ENCODE measurements around the gene HECW1.

HECW1 gene

DNA sequence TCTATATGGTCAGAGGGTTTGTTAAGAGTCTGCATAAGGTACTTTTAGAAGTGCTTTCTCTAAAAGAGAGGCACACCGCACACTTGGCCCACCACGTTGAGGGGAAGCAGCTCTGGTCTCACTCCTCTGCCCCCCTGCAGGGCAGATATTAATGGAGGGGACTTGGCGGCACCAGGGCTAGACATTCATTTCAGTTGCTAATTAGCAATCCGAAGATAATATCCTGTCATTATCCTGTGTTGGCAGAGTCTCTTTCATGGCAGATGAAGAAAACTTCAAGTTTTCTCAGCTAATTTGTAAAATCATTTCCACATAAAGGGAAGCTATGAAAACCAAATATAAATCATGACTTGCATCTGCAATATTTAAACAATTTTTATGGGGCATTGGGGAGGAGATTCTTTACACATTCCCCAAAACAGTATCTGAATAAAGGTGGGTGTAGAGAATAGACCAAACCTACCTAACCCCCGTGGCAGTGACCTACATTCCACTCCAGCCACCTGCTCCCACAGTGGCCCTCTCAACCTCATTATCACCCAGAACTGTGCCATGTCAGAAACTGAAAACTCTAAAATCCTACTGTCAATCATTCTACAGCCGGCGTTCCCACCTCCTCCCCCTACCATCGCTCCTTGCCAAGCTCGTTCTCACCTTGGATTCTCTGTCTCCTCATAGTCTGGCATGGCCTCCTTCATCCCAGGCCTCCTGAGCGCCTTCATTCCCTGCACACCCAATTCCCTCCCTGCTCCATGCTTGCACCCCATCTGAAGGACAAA is 416.3 kb downstream of the HECW1 start:
- in situ Hi-C loops (cut with MboI; ENCODE audit: low sequenced_read_pairs), result no loop called here

DNA sequence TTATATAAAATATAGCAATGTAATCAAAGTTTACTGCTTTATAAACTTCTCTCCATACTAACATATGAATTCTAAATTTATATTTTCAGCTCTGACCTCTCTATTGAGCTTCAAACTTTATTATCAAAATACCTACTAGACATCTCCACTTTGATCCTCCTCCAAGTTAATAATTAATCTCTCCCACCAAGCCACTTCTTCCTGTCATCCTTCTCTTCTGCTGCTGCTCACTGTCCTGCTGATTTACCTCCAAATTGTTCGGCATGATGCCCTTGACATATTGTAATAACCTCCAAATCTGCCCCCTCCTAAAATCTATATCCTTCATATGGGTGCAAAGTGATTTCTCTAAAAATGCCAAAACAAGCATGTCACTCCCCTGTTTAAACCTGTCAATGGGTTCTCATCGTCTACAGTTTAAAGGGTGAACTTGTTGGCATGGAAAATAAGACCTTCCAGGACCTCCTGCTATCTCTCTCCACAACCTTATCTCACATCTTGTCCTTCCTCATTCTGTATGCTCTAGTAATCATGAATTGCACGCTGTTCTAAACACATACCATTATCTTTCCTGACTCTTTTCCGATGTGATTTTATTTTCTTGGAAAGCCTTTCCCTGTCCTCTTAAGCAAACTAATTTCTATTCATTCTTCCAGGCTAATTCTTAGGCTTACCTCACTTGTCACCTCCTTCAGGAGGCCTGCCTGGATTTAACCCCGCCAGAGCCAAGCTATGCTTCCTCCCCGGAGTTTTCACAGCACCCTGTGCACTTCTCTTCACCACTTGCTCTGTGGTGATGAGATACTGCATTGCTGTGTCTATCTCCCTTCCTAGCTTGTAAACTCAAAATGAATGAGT is 418.3 kb downstream of the HECW1 start:
- no peak for DNase-seq (ENCODE audit: low spot score in 2 of 2)
- H3K4me1 ChIP-seq, result no peaks in the 10 kb centered on the region
- H3K4me3 ChIP-seq, result no peak overlapping the region
- in situ Hi-C loops (cut with MboI; ENCODE audit: low sequenced_read_pairs), result no loop called here
- no peaks in the 10 kb centered on the region for H3K36me3 ChIP-seq (replicated peaks)
- 0 out of 2 replicates have a peak, but pooled peaks cover 5% of the 10 kb centered on the region for H3K27me3 ChIP-seq (ENCODE audit: low read depth)
- no peaks in the 10 kb centered on the region for H3K9me3 ChIP-seq

More for the DNA sequence above, 416.3 kb downstream of the HECW1 start:
- no peaks in the 10 kb centered on the region for H3K9me3 ChIP-seq
- no peaks in the 10 kb centered on the region for H3K27me3 ChIP-seq (ENCODE audit: low read depth)
- H3K36me3 ChIP-seq (replicated peaks), result no peaks in the 10 kb centered on the region
- no peaks in the 10 kb centered on the region for H3K4me1 ChIP-seq
- H3K4me3 ChIP-seq, result no peak overlapping the region
- no peak for DNase-seq (ENCODE audit: low spot score in 2 of 2)

DNA sequence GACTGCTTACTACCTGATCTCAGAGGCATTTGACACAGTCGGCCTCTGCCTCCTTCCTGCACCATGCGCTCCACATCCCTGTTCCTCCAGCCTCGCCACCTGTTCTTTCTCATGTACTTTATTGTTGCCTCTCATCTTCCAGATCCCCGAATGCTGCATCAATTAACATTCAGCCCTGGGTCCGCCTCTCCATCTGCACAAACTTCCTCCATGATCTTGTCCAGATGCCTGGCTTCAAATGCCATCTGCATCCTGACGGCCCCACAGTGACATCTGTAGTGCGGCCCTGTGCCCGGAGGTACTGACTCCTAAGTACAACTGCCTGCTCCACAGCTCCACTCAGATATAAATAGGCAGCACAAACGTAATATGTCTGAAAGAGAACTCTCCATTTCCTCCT is 419.3 kb downstream of the HECW1 start:
- no peaks in the 10 kb centered on the region for H3K9me3 ChIP-seq
- DNase-seq (ENCODE audit: low spot score in 2 of 2), result no peak
- in situ Hi-C loops (cut with MboI; ENCODE audit: low sequenced_read_pairs), result no loop called here
- 0 out of 2 replicates have a peak, but pooled peaks cover 5% of the 10 kb centered on the region for H3K27me3 ChIP-seq (ENCODE audit: low read depth)
- H3K4me1 ChIP-seq, result no peaks in the 10 kb centered on the region
- H3K4me3 ChIP-seq, result no peak overlapping the region
- no peaks in the 10 kb centered on the region for H3K36me3 ChIP-seq (replicated peaks)

DNA sequence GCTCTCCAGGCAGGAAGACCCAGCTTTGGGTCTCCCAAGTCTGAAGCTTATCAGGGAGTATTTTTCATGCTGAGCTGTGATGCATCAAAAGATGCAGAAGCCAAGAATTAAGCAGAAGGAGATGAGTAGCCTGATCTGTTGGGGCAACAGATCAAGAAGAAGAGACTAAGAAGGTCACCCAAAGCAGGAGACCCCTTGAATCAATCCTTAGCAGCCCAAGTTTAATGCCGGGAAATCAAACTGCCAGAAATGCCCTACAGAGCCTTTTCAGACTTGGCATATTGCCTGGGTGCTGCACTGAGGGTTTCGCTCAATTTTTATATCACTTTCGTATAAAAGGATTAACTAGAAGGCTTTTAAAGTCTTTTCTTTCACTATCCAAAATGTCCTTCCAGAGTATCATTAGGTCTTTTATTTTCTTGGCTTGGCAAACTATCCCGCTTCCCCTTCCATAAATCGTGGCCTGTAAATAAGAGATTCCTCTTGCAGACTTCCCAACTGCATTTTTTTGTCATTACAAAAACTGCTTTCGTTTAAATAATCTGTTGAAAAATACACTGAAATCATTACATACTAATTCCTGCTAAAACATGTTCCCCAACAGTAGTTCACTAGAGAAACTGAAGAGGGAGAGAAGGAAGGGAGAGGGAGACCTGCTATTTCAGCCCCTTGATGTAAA is 421.5 kb downstream of the HECW1 start:
- Histone ChIP-seq H3K9me3 (no peaks in the 10 kb centered on the region), H3K4me3 (no peak overlapping the region), H3K4me1 (no peaks in the 10 kb centered on the region), H3K36me3 (replicated peaks) (no peaks in the 10 kb centered on the region), H3K27me3 (ENCODE audit: low read depth) (0 out of 2 replicates have a peak, but pooled peaks cover 5% of the 10 kb centered on the region)
- no peak for DNase-seq (ENCODE audit: low spot score in 2 of 2)
- in situ Hi-C loops (cut with MboI; ENCODE audit: low sequenced_read_pairs), result no loop called here

DNA sequence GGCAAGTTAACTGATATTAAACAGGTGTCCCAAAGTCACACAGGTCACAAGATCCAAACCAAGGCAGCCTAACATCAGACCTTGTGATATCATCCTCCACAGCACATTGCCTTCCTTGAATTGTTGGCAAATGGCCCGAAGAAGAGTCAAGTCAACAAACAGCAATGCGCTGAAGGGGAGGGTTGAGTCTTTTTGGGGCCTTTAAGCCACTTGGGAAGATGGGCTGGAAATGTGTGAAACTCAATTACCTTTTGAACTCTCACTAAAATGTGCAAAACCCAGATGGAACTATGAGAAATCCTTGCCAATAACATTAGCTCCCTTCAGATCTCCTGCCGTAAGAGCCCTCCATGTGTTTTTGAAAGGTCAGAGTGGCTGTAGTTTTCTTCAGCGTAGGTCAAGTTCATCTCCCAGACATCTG is 422.6 kb downstream of the HECW1 start:
- Histone ChIP-seq H3K9me3 (no peaks in the 10 kb centered on the region), H3K4me3 (no peak overlapping the region), H3K27me3 (ENCODE audit: low read depth) (0 out of 2 replicates have a peak, but pooled peaks cover 5% of the 10 kb centered on the region), H3K4me1 (no peaks in the 10 kb centered on the region), H3K36me3 (replicated peaks) (no peaks in the 10 kb centered on the region)
- no peak for DNase-seq (ENCODE audit: low spot score in 2 of 2)
- in situ Hi-C loops (cut with MboI; ENCODE audit: low sequenced_read_pairs), result no loop called here

DNA sequence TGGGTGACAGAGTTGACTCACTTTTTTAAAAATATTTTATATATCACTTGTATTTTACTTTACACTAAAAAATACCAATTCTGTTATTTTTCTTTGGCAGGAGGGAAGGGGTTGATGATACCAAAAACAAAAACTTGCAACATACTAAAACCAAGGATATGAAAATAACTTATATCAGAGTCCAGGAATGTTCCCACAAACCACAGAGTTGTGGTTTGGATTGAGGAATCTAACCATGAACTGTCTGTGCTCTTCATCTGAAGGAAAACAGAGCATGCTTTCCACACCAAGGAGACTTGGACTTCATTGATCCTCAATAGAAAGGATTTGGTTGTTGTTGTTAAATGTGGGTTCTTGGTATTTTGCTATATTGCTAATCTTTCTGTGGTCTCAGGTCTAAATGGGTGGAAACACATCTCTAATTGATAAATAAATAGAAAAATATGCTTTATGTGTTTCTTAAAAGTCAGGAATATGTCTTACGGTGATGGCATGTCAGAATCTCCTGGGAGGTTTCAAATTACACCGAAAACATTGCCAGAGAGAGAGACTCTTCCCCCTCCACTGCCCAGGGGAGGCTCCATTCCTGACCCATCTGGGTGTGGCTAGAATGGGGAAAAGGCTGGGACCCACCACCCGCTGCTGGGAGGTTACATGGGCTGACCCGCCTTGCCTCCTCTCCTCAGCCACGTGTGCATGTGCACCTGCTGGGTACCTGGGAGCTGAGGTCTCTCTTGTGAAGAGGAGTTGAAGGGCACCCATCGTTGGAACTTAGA is 423.6 kb downstream of the HECW1 start:
- H3K27me3 ChIP-seq (ENCODE audit: low read depth), result peaks cover 5% of the 10 kb centered on the region; the same call in 1 of the 2 replicates
- no peaks in the 10 kb centered on the region for H3K36me3 ChIP-seq (replicated peaks)
- H3K4me3 ChIP-seq, result no peak overlapping the region
- no peaks in the 10 kb centered on the region for H3K9me3 ChIP-seq
- no peaks in the 10 kb centered on the region for H3K4me1 ChIP-seq
- in situ Hi-C loops (cut with MboI; ENCODE audit: low sequenced_read_pairs), result no loop called here
- DNase-seq (ENCODE audit: low spot score in 2 of 2), result no peak

DNA sequence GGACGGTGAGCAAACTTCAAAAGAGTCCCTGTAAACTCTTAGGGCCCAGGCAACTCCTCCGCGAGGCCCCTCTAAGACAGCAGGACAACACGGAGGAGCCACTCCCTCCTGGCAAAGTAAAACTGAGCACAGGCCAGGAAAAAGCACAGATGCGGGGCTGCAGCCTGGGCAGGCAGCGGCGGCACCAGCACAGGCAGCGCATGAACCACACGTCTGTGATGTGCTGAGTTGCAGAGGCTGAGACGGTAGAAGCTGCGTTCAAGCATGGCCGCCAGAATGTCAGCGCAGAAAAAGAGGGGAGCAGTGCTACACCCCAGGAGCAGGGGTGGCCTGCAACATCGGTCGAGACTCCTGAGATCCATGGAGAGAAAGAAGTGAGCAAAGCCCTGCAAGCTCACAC is 424.3 kb downstream of the HECW1 start:
- Histone ChIP-seq H3K9me3 (no peaks in the 10 kb centered on the region), H3K27me3 (ENCODE audit: low read depth) (peaks cover 5% of the 10 kb centered on the region; the same call in 1 of the 2 replicates), H3K4me3 (no peak overlapping the region), H3K36me3 (replicated peaks) (no peaks in the 10 kb centered on the region), H3K4me1 (no peaks in the 10 kb centered on the region)
- DNase-seq (ENCODE audit: low spot score in 2 of 2), result no peak
- in situ Hi-C loops (cut with MboI; ENCODE audit: low sequenced_read_pairs), result no loop called here

DNA sequence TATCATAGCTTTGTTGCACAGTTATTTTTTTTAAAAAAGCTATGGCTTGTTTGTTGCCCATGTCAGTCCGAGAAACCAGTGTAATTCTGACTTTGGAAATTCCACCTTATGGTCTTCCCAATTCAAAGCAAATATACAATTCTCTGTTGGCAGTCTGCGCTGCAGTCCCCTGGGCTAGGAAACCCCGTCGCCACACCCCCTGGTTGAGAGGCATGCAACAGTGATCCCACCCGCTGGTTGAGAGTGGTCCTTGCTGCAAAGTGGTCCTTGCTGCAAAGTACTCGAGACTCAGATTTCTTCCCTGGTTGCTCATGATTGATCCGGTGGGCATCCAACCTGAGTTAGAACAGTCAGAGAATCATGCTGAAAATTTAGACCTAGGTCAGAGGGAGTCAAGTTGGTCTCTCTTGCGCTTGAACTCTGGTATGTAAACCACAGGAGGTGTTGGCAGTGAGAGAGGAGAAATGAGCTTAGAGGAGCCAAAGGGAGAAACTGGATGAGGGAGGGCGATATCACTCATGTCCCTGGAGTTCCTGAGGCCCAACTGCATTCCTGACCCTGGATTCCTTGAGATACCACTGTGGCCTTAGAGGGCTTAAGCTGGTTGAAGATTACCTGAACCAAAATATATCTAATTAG is 425.4 kb downstream of the HECW1 start:
- no peaks in the 10 kb centered on the region for H3K9me3 ChIP-seq
- peaks cover 5% of the 10 kb centered on the region; the same call in 1 of the 2 replicates for H3K27me3 ChIP-seq (ENCODE audit: low read depth)
- DNase-seq (ENCODE audit: low spot score in 2 of 2), result no peak
- H3K4me1 ChIP-seq, result no peaks in the 10 kb centered on the region
- in situ Hi-C loops (cut with MboI; ENCODE audit: low sequenced_read_pairs), result no loop called here
- H3K36me3 ChIP-seq (replicated peaks), result no peaks in the 10 kb centered on the region
- H3K4me3 ChIP-seq, result no peak overlapping the region

DNA sequence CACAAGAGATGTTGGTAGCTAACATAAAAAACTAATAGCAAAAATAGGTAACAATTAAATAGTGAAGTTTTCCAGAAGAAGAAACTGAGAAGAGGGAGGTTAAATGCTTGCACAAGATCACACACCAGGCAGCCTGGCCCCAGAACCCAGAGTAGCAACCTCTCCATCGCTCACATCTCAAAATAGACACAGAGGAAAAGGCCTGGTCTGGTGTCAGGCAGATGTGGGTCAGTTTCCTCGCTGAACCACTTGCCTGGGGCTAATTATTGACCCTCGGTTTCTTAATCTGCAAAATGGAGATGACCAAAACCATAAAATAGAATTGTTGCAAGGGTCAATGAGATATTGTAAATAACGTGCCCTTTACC is 425.9 kb downstream of the HECW1 start:
- in situ Hi-C loops (cut with MboI; ENCODE audit: low sequenced_read_pairs), result no loop called here
- no peak for DNase-seq (ENCODE audit: low spot score in 2 of 2)
- H3K4me3 ChIP-seq, result no peak overlapping the region
- no peaks in the 10 kb centered on the region for H3K36me3 ChIP-seq (replicated peaks)
- H3K27me3 ChIP-seq (ENCODE audit: low read depth), result peaks cover 5% of the 10 kb centered on the region; the same call in 1 of the 2 replicates
- H3K9me3 ChIP-seq, result no peaks in the 10 kb centered on the region
- no peaks in the 10 kb centered on the region for H3K4me1 ChIP-seq

DNA sequence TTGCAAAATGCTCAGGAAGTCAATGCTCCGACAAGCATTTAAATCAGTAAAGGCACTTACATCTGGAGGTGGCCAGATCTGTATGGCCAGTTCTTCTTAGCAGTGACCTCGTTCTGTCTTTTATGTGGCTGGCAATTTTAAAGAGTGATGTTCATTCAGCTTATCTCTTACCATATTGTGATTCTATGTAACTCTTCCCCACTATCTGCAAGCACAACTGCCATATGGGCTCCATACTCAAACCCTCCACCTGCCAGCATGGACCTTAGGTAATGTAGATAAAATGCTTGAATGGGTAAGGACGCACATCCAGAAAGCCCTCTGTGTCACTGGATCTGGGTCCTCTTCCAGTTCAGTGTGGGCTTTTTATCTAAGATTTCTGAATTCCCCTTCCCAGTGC is 428.0 kb downstream of the HECW1 start:
- in situ Hi-C loops (cut with MboI; ENCODE audit: low sequenced_read_pairs), result no loop called here
- DNase-seq (ENCODE audit: low spot score in 2 of 2), result no peak
- H3K27me3 ChIP-seq (ENCODE audit: low read depth), result peaks cover 3% of the 10 kb centered on the region; the same call in 1 of the 2 replicates

DNA sequence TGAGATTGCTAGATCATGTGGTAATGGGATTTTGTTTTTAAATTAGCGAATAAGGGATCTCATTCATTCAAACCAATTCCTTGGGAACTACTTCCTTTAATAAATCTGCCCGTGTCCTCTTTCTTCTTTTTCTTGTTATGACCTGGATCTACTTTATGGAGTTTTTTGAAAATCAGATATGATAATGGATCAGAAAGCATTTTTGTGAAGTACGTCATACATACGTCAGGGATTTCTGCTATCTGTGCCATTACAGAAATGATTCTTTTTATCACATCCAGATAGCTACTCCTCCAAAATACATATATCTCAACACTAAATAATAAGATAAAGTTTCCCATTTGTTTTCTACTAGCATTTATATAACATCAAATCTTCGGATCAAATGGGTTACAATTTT is 430.3 kb downstream of the HECW1 start:
- Histone ChIP-seq H3K27me3 (ENCODE audit: low read depth) (peaks cover 3% of the 10 kb centered on the region; the same call in 1 of the 2 replicates), H3K4me1 (no peaks in the 10 kb centered on the region), H3K4me3 (no peak overlapping the region), H3K36me3 (replicated peaks) (no peaks in the 10 kb centered on the region), H3K9me3 (no peaks in the 10 kb centered on the region; the same call in 1 of the 2 replicates)
- in situ Hi-C loops (cut with MboI; ENCODE audit: low sequenced_read_pairs), result no loop called here
- DNase-seq (ENCODE audit: low spot score in 2 of 2), result no peak

More for the DNA sequence above, 428.0 kb downstream of the HECW1 start:
- Histone ChIP-seq H3K4me1 (no peaks in the 10 kb centered on the region), H3K9me3 (no peaks in the 10 kb centered on the region), H3K36me3 (replicated peaks) (no peaks in the 10 kb centered on the region), H3K4me3 (no peak overlapping the region)

DNA sequence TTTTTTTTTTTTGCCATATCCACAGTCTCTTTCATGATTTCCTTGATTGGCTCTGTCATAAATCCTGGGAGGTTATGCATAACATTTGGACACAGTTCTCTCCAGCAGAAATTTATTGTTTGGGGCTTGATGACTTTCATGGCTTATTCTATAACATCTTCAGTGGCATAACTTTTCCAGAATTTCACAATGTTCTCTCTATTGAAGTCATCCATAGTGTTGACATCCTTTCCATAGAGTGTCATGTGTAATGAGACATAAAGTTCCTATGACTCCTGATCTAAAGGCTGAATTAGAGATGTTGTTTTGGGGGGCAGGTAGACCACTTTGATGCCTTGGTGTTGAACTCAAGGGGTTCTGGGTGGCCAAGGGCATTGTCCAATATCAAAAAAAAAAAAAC is 433.8 kb downstream of the HECW1 start:
- no peak overlapping the region for H3K4me3 ChIP-seq
- no peaks in the 10 kb centered on the region for H3K4me1 ChIP-seq
- H3K9me3 ChIP-seq, result no peaks in the 10 kb centered on the region; the same call in 1 of the 2 replicates
- no peaks in the 10 kb centered on the region for H3K36me3 ChIP-seq (replicated peaks)
- peaks cover 3% of the 10 kb centered on the region; the same call in 1 of the 2 replicates for H3K27me3 ChIP-seq (ENCODE audit: low read depth)
- DNase-seq (ENCODE audit: low spot score in 2 of 2), result no peak
- in situ Hi-C loops (cut with MboI; ENCODE audit: low sequenced_read_pairs), result no loop called here

Measured in HAP-1 (cell line).